LNCaP clone FGC (cell line): ENCODE results near the gene TMEM63B.

Experiments
- DNase-seq: peaks from one replicate; pipeline ENCODE4 v3.0.0-alpha.2; 2011; ENCODE audit warnings: low read depth
- H3K4me3 ChIP-seq: 2 replicates; pipeline ENCODE4 v1.5.1; 2011; ENCODE audit warnings: mild to moderate bottlenecking, low read depth, low read length, control low read depth
- TF ChIP-seq, protein P1 (sequence below): IDR thresholded peaks from 2 replicates; pipeline ENCODE4 v1.5.1; 2012; ENCODE audit warnings: mild to moderate bottlenecking; ENCODE audit not compliant: control insufficient read depth, insufficient read depth; ENCODE audit errors: extremely low read depth

The TMEM63B gene

GRCh38 chr6:44152109-44152461 lies 24.7 kb downstream of the TMEM63B start:
- DNase-seq = no peak
- H3K4me3 ChIP-seq = no peak overlapping the region
- TF ChIP-seq, protein P1, sequence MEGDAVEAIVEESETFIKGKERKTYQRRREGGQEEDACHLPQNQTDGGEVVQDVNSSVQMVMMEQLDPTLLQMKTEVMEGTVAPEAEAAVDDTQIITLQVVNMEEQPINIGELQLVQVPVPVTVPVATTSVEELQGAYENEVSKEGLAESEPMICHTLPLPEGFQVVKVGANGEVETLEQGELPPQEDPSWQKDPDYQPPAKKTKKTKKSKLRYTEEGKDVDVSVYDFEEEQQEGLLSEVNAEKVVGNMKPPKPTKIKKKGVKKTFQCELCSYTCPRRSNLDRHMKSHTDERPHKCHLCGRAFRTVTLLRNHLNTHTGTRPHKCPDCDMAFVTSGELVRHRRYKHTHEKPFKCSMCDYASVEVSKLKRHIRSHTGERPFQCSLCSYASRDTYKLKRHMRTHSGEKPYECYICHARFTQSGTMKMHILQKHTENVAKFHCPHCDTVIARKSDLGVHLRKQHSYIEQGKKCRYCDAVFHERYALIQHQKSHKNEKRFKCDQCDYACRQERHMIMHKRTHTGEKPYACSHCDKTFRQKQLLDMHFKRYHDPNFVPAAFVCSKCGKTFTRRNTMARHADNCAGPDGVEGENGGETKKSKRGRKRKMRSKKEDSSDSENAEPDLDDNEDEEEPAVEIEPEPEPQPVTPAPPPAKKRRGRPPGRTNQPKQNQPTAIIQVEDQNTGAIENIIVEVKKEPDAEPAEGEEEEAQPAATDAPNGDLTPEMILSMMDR = no peak

GRCh38 chr6:44152533-44152932 lies 25.2 kb downstream of the TMEM63B start:
- TF ChIP-seq, protein P1 = no peak
- no peak overlapping the region for H3K4me3 ChIP-seq
- DNase-seq = no peak

DNA sequence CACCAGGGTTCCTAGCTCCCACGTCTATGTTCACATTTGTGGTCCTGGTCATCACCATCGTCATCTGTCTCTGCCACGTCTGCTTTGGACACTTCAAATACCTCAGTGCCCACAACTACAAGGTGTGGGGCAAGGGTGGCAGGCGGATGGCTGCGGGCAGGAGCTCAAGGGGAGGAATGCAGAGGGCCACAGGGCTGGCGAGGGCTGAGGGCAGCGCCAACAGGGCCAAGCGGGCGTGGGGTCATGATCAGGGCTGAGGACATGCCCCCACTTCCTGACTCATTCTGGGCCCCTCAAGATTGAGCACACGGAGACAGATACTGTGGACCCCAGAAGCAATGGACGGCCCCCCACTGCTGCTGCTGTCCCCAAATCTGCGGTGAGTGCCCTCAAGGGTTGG lies 26.7 kb downstream of the TMEM63B start:
- TF ChIP-seq, protein P1 = no peak
- H3K4me3 ChIP-seq = no peak overlapping the region
- no peak for DNase-seq

DNA sequence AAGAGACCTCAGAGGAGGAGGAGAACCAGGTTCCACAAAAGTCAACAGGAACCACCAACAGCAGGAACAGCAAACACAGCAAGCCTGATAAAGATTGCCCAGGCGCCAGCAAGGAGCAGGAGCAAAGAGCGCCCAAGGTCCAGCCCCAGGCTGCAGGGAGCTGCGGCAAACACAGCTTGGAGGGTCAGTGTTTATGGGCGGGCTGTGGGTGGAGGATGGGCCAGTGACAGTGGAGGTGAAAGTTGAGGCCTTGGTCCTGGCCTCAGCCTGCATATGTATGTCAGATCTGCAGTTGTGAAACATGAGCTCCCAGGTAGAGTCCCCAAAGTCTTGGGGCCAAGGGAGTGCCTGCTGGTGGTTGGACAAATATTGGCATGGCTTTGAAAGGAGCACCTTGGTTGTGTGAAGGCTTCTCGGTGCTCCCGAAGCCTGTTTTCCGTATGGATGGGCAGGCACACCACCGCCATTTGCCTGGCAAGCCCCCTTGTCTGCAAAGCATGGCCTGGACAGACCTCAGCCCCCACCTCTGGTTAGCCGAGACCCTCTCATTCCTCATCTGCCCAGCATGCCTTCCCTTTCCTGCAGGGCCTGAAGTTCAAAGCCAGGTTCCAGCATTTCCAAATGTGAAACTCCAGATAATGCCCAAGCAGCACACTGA lies 29.3 kb downstream of the TMEM63B start:
- TF ChIP-seq, protein P1 = no peak
- no peak overlapping the region for H3K4me3 ChIP-seq
- DNase-seq = peak; percentile 50

DNA sequence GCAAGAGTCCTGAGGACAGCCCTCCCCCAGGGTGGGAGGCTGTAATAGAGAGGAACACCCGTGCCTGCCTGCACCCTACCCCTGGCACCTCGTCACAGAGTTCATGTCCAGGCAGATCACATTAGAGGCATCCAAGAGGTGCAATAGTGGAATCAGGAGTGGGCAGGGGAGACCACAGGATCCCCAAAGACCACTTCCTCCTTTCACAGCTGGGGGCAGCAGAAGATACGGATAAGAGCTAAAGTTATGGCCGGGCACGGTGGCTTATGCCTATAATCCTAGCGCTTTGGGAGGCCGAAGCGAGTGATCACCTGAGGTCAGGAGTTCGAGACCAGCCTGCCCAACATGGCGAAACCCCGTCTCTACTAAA lies 29.8 kb downstream of the TMEM63B start:
- no peak for DNase-seq
- TF ChIP-seq, protein P1 = no peak
- H3K4me3 ChIP-seq = no peak overlapping the region

GRCh38 chr6:44158770-44159228 lies 31.4 kb downstream of the TMEM63B start, which contains the start of gene CAPN11:
CAPN11 (plus strand) TSS chr6:44158820; CDS start chr6:44158849, 29 bp downstream.
- no peak for DNase-seq
- no peak within 1 kb of the TSS for H3K4me3 ChIP-seq
- TF ChIP-seq, protein P1 = no peak

DNA sequence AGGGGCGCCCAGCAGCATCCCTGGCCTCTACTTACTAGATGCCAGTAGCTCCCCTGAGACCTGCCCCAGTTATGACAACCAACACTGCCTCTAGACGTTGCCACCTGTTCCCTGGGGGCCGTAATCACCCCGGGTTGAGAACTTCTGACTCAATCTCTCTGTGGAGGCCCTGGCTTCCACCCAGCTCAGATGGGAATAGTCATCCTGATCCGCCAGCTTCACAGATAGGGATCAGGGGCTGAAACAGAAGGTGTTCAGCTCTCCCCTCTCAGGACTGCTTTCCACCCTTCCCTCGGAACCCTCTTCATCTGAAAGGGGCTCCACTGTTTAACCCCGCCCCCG lies 34.6 kb downstream of the TMEM63B start:
- no peak overlapping the region for H3K4me3 ChIP-seq
- DNase-seq = no peak
- TF ChIP-seq, protein P1 = no peak
